Transverse colon (tissue), 3 donors: ENCODE data around the gene LRRC70.

Experiments
- CTCF ChIP-seq, 5 experiments: fragments of 200-600 bp in 3 of 5; fragments of 450-650 bp in 2 of 5; sonication (generic) in 3 of 5; IDR thresholded peaks; 1 replicate in 2 of 5; 2 replicates in 3 of 5; pipeline ENCODE4 v1.5.1; 2016 to 2017; ENCODE audit warnings: antibody characterized with exemption in 5 of 5, inconsistent platforms in 3 of 5, mild to moderate bottlenecking in 2 of 5, moderate library complexity in 1 of 5
- POLR2A ChIP-seq: fragments of 450-650 bp; IDR thresholded peaks from one replicate; pipeline ENCODE4 v1.6.1; 2016; ENCODE audit warnings: antibody characterized with exemption, mild to moderate bottlenecking, moderate library complexity

DNA sequence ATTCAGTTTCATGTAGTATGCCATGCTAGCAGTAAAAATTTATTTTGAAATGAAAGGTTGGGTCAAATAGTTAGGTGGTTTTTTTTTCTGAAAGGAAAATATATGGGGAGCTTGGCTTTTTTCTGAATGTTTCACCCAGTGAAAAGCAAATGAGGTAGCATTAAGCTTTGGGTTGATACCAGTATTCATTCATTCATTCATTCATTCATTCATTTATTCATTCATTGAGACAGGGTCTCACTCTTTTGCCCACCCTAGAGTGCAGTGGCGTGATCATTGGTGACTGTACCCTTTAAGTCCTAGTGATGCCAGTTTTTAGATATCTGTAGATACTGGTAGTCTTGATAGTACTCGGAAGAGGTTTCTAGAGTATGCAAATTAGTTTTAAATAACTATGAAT, 42.4 kb upstream of the LRRC70 start:
- no peak for TF ChIP-seq CTCF (IDR thresholded peaks at IDR 0.05)
- TF ChIP-seq POLR2A: no peak
